RPMI8226 (cell line): ENCODE measurements around the gene ZNF407.

Experiments used
- DNase-seq: peaks from one replicate; pipeline ENCODE4 v3.0.0-alpha.2; 2015

The ZNF407 gene

DNA sequence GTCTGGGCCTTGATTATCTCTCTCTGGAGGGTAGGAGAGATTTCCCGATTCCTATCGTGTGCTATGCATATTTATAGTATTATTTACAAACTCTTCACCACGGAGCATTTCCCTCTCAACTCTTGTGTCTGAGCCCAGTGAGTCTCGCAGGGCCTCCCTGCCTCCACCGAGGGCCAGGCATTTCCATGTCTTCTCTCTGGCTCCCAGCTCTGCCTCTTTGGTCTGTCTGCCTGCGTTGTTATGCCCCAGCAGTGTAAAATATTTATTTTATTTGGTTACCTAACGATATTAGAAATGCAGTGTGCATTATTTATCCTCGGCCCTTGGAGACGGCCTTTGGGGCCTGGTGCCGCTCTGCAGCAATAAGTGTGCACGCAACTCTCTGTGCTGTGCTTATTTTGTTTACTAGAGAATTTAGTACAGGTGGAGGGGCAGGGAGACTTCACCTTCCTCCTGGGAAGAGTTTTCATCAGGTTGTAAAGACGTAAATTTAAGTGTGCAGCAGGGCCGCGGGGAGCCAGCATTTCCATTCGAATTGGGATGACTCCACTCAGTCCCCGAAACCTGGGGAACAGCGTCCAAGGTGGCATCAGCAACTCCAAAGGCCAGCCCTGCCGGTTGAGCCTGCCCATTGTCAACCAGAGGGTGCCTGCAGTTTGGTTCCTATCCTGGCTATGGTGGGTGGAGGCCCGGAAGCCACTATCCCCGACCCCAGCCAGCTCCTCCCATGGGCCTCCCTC, 511.1 kb downstream of the ZNF407 start:
- DNase-seq: no peak

DNA sequence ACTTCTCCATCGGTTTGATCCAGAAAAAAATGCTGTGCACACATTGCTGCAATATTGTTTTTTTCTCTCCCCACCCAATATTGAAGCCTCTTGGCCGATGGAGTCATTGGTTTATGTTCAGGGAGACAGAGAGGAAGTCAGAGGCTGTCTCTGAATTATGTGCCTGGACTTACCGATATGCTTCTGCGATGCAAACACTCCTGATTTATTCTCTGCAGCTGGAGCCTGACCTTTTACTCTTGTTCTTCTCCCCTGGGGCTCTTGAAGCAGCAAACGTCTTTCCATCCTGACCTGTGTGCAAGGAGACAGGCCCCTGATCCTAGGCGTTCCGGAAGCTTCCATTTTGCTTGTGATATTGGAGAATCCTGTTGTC, 511.6 kb downstream of the ZNF407 start:
- DNase-seq: no peak

DNA sequence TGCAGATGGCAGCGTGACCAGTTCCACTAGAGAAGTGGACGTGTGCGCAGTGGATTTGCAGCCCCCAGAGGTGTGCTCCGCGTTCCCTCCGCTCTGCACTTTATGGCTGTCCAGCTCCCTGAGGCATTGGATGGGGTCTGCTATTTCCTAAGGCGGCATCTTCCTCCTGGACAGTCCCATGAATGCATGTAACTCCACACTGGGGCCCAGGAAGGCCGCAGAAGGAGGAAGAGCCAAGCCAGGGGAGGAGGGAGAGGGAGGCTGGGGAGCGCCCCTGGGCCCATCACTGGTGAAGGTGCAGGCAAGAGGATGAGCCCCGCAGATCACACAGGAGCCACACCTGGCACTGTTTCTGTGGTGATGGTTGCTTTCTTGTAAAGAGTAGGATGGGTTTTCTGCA, 512.1 kb downstream of the ZNF407 start:
- DNase-seq: no peak

DNA sequence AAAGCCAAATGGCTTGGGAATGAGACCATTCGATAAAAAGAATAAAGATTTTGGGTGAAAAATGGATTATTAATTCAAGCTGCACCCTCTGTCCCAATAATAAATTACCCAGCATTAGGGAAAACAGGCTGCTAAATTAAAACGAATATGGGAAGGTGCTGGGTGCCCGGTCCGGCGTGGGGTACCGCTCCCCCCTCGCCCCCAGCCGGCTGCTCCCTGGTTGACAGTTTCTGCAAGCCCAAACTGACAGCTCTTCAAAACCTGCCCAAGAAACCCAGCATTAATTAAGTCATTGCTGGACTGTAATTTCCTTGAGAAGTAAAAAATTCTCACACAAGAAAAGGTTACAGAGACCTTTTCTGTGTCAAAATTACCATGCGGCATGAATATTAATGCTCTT, 512.6 kb downstream of the ZNF407 start:
- no peak for DNase-seq

DNA sequence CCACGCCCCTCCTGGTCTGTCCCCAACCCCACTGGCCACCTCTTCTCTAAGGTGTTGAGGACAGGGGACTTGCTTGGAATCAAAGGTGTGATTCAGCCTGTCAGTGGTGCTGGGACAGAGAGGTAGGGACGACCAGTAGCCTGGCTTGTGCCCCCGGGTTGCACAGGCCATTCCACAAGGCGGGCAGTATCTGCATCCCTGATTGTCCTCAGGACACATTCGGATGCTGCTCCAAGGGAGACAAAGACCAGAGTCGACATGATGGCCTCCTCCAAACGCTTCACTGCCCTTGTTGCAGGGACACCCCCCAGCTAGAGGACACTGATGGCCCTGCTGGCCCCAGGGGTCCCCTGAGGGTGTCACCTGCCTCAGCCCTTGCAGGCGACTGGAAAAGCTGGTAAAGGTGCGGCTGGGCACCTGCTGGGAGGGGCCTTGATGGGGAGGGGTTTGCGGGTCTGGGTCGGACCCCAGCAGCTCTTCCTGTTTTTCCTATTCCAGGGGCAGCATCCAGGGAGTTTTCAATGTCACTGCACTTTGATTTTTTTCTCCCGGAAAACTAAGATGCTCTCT, 513.3 kb downstream of the ZNF407 start:
- no peak for DNase-seq

DNA sequence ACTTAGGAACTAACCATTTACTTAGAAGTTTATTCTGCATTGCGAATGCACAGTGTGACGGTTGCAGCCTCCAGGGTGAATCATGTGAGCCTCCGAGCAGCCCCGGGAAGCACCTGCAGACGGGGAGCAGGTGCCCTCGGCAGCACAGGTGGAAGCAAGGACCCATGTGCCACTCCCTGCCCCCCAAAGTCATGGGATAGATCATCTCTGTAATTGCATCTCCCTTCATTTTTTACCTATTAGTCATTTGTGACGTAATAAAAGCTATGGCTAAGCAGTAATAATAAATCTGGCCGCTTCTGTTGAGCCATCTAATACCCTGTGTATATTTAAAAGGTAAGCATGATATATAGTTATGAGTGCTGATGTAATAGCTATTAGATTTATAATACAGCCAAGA, 514.1 kb downstream of the ZNF407 start:
- peak; percentile 73 for DNase-seq

DNA sequence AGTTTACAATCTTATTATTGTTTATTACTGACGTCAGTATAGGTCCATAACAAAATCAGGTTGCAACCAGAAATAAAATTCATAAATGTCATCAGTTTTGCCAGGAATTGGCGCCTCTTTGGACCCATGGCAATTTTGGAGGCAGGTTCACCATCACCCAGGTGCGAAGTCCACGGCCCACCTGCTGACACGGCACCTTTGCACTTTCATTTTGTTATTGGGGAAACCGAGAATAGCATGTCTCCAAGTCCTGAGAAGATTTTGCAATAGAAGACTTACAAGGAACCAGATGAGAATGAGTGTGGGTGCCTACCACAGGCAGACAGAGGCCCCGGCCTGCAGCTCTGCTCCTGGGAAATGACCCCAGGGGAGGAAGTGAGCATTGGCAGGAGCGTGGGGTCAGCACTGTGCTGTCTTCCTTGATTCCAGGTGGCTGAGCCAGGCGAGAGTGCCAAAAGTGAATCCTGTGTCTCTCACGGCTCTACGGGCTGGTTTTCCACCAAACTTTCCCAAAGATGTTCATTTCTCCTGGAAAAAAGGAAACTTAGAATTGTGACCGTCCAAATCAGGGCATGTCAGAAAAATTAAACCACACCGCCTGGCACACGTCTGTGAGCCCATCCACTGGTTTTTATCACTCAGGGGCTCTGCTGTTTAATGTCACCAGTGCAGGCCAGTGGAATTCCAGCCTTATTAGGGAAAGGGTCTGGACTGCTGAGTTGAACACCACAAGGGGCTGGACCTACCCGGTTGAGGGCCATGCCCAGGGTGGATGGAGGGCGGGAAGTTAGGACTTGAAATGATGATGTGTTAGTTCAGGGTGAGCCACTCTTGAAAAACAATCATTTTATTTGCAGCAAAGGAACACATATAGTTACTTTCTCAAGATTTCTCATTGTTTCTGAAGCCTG, 514.8 kb downstream of the ZNF407 start:
- DNase-seq: peak; percentile 83

DNA sequence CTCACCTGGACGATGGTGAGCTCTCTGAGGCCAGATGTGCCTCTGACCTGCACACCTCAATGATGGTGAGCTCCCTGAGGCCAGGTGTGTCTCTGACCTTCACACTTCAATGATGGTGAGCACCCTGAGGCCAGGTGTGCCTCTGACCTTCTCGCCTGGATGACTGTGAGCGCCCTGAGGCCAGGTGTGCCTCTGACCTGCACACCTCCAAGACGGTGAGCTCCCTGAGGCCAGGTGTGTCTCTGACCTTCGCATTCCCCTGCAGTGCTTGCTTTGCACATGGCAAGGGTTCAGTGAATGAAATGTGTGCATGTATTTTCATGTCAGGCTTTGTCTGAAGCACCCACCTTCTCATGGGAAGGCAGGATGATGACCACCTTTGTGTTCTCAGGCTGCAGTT, 515.8 kb downstream of the ZNF407 start:
- no peak for DNase-seq

DNA sequence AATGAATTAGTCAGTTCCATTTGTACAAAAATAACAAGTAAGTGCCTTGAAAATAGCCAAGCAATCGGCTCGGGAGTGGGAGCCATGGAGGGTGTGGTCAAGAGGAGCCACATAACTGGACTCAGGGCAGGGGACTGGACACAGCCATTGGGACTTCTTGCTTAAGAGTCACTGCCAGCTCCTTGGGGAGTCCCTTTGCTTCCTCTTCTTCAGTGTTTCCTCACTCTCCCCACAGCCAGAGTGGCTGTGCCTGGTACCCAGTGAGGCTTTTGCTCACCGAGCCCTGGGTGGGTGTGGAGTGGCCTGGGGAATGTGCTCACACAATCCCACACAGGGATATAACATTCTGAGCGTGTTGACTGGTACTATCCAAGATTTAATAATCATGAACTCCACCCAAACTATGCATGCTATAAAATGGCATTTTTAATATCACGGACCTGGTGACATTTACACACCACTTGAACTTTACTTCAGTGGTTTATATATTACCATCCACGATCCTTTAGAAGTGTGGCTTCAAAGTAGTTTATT, 516.6 kb downstream of the ZNF407 start:
- DNase-seq: no peak
